Anterior cingulate cortex (tissue), 58 donors: ENCODE measurements around the gene ZBTB20.

Source experiments
- DNase-seq, 58 donors: peaks; one replicate each; lab custom pipeline; 2025; lab: John Stamatoyannopoulos, UW

The ZBTB20 gene

GRCh38 chr3:114660124-114660523 is 487.0 kb downstream of the ZBTB20 start:
- peak in 4 of 58 donors; percentile 0 to 3 (median 1) for DNase-seq

GRCh38 chr3:114659109-114660061 is 487.7 kb downstream of the ZBTB20 start:
- no peak for DNase-seq

- no peak for DNase-seq
Observed at GRCh38 chr3:114651555-114651954, 495.5 kb downstream of the ZBTB20 start.

GRCh38 chr3:114650808-114651207 is 496.3 kb downstream of the ZBTB20 start:
- DNase-seq, result no peak

- DNase-seq, result no peak
Observed at GRCh38 chr3:114649331-114649730, 497.8 kb downstream of the ZBTB20 start.

- DNase-seq, result no peak
Observed at GRCh38 chr3:114646526-114646925, 500.6 kb downstream of the ZBTB20 start.

- no peak for DNase-seq
Observed at GRCh38 chr3:114645392-114645791, 501.7 kb downstream of the ZBTB20 start.

GRCh38 chr3:114644367-114644766 is 502.7 kb downstream of the ZBTB20 start:
- DNase-seq, result no peak

- DNase-seq, result no peak
Observed at GRCh38 chr3:114642951-114643741, 503.9 kb downstream of the ZBTB20 start.

- DNase-seq, result no peak
Observed at GRCh38 chr3:114640126-114640525, 507.0 kb downstream of the ZBTB20 start.

- DNase-seq, result peak in 3 of 58 donors; percentile 2 to 34 (median 3)
Observed at GRCh38 chr3:114639171-114639570, 507.9 kb downstream of the ZBTB20 start.

- DNase-seq, result no peak
Observed at GRCh38 chr3:114635878-114636277, 511.2 kb downstream of the ZBTB20 start.

GRCh38 chr3:114634635-114635034 is 512.5 kb downstream of the ZBTB20 start:
- DNase-seq, result no peak

- no peak for DNase-seq
Observed at GRCh38 chr3:114632757-114633424, 514.2 kb downstream of the ZBTB20 start.

GRCh38 chr3:114627770-114628169 is 519.3 kb downstream of the ZBTB20 start:
- DNase-seq, result no peak

- no peak for DNase-seq
Observed at GRCh38 chr3:114626751-114627150, 520.3 kb downstream of the ZBTB20 start.

GRCh38 chr3:114624571-114625181 is 522.4 kb downstream of the ZBTB20 start:
- peak in 55 of 58 donors; percentile 16 to 92 (median 70) for DNase-seq

GRCh38 chr3:114624047-114624445 is 523.0 kb downstream of the ZBTB20 start:
- DNase-seq, result peak in 32 of 58 donors; percentile 2 to 55 (median 17)

- peak in 1 of 58 donors; percentile 35 for DNase-seq
Observed at GRCh38 chr3:114623420-114624046, 523.6 kb downstream of the ZBTB20 start.

GRCh38 chr3:114622001-114622400 is 525.1 kb downstream of the ZBTB20 start:
- no peak for DNase-seq
